Measurements from ENCODE around the gene CARD18. TPM values are rescaled to one million over a fixed set of nuclear protein-coding genes. Genes with fewer than 3 reads are reported as not detected.

Gene CARD18
- total RNA-seq, 2 experiments from 2014 or later, result not detected

Other genes starting within 250 kb of the CARD18 start
- gene CASP12, start 241.3 kb downstream of the CARD18 start, total RNA-seq, result under 1 TPM in 1 of 2 experiments, not detected in 1; 0.23 TPM
- 100 to 1,000 TPM in 1 of 2 experiments, 10 to 100 TPM in 1; 96.4 to 119 TPM for gene CASP4, start 171.2 kb downstream of the CARD18 start, total RNA-seq
- gene CASP5, start 116.6 kb downstream of the CARD18 start, total RNA-seq, result not detected
- 100 to 1,000 TPM in 1 of 2 experiments, 10 to 100 TPM in 1; 94.1 to 109 TPM for gene CASP1, start 104.6 kb downstream of the CARD18 start, total RNA-seq
- 10 to 100 TPM; 70.3 to 92.0 TPM for gene CARD16, start 94.4 kb downstream of the CARD18 start, total RNA-seq

Measured in activated CD8-positive, alpha-beta memory T cell treated with anti-CD3 and anti-CD28 coated beads, Interleukin-2, amount 10 ng/mL, durations not matched to agents 7 days and 5 days (primary cell).